K562 (cell line): ENCODE measurements around the gene PTBP3. TPM values are rescaled to one million over a fixed set of nuclear protein-coding genes. Genes with fewer than 3 reads are reported as not detected.
A peak's percentile ranks its signal among the peaks of the same experiment; 100 is the strongest.

ENCODE experiments used
- CLOCK ChIP-seq: fragments of 250-450 bp; sonication (Bioruptor Pico); IDR thresholded peaks from 2 replicates; pipeline ENCODE4 v1.4.0; 2020; ENCODE audit warnings: mild to moderate bottlenecking, moderate library complexity, borderline replicate concordance
- DDX20 ChIP-seq: fragments of 450-650 bp; IDR thresholded peaks from 2 replicates; pipeline ENCODE4 v1.6.1; 2016; ENCODE audit warnings: missing genetic modification characterization, low read depth, mild to moderate bottlenecking, missing compliant biosample characterization, moderate library complexity
- FIP1L1 ChIP-seq: fragments of 200-400 bp; formaldehyde crosslinking; IDR thresholded peaks from 2 replicates; pipeline ENCODE4 v1.6.1; 2018; ENCODE audit warnings: mild to moderate bottlenecking, low read depth, low read length; ENCODE audit not compliant: poor library complexity, severe bottlenecking
- HMGN3 ChIP-seq: IDR thresholded peaks from 2 replicates; pipeline ENCODE4 v1.6.1; 2011; ENCODE audit warnings: borderline replicate concordance, low read depth, mild to moderate bottlenecking, mixed read lengths, low read length; ENCODE audit not compliant: insufficient read length; ENCODE audit errors: extremely low read depth
- KAT2B ChIP-seq: IDR thresholded peaks from one replicate; pipeline ENCODE4 v1.6.1; 2012; ENCODE audit warnings: low read depth, mild to moderate bottlenecking, control low read depth, inconsistent platforms, low read length, moderate library complexity
- MEF2D ChIP-seq: conservative IDR thresholded peaks from 2 replicates; pipeline ENCODE4 v1.6.1; 2016; ENCODE audit warnings: low read depth, missing genetic modification characterization, missing compliant biosample characterization
- NKRF ChIP-seq: fragments of 450-650 bp; IDR thresholded peaks from 2 replicates; pipeline ENCODE4 v1.6.1; 2016; ENCODE audit warnings: borderline replicate concordance
- NONO ChIP-seq, 2 experiments: fragments of 200-400 bp in 1 of 2; fragments of 450-650 bp in 1 of 2; formaldehyde crosslinking in 1 of 2; IDR thresholded peaks; 2 replicates each; pipeline ENCODE4 v1.6.1; 2017; ENCODE audit warnings: low read depth in 2 of 2, mild to moderate bottlenecking in 2 of 2, moderate library complexity in 2 of 2, low read length in 1 of 2
- NR2C1 ChIP-seq, 2 experiments: fragments of 450-650 bp; IDR thresholded peaks; 2 replicates each; pipeline ENCODE4 v1.6.1; 2017; ENCODE audit warnings: mild to moderate bottlenecking in 2 of 2, antibody characterized with exemption in 1 of 2, inconsistent platforms in 1 of 2, missing compliant biosample characterization in 1 of 2, missing genetic modification characterization in 1 of 2
- NR3C1 ChIP-seq: sonication (generic); formaldehyde crosslinking; IDR thresholded peaks from 2 replicates; pipeline ENCODE4 v1.8.1; 2022; ENCODE audit warnings: missing genetic modification reagents
- PHF21A ChIP-seq: fragments of 450-650 bp; IDR thresholded peaks from 2 replicates; pipeline ENCODE4 v1.6.1; 2017; ENCODE audit warnings: low read depth, borderline replicate concordance
- PRPF4 ChIP-seq: fragments of 200-400 bp; formaldehyde crosslinking; IDR thresholded peaks from one replicate; pipeline ENCODE4 v1.6.1; 2017; ENCODE audit warnings: low read length, low read depth, mild to moderate bottlenecking; ENCODE audit not compliant: insufficient read depth, poor library complexity, severe bottlenecking
- SMARCE1 ChIP-seq: fragments of 450-650 bp; IDR thresholded peaks from 2 replicates; pipeline ENCODE4 v1.7.1; 2016; ENCODE audit warnings: mild to moderate bottlenecking
- SP1 ChIP-seq: sonication (generic); formaldehyde crosslinking; IDR thresholded peaks from 2 replicates; pipeline ENCODE4 v1.8.1; 2022; ENCODE audit warnings: mild to moderate bottlenecking, missing genetic modification reagents
- TRIM28 ChIP-seq: fragments of 450-650 bp; IDR thresholded peaks from 2 replicates; pipeline ENCODE4 v1.6.1; 2017
- ZFPM2 ChIP-seq: fragments of 250-450 bp; sonication (Bioruptor Pico); IDR thresholded peaks from 2 replicates; pipeline ENCODE4 v1.5.1; 2022; ENCODE audit warnings: mild to moderate bottlenecking
- ZNF395 ChIP-seq: fragments of 200-800 bp; sonication (Bioruptor generic); IDR thresholded peaks from 2 replicates; pipeline ENCODE4 v1.6.1; 2017; ENCODE audit warnings: missing genetic modification characterization, missing compliant biosample characterization
- ZNF398 ChIP-seq: fragments of 250-450 bp; sonication (Bioruptor Pico); IDR thresholded peaks from 2 replicates; pipeline ENCODE4 v1.8.0; 2021; ENCODE audit warnings: moderate library complexity, mild to moderate bottlenecking, inconsistent platforms
- ZNF780A ChIP-seq: fragments of 250-450 bp; sonication (Bioruptor Pico); IDR thresholded peaks from 2 replicates; pipeline ENCODE4 v1.5.0; 2021; ENCODE audit warnings: mild to moderate bottlenecking
- polyA plus RNA-seq, 8 experiments: library from polyadenylated mRNA; depleted of rRNA in 4 of 8; stranded (reverse) in 5 of 8; unstranded in 3 of 8; fragments of >200 nt; fragmentation: Nextera tagmentation in 2 of 8; fragmentation: Illumina TruSeq in 1 of 8; extraction: Ambion mirVana in 2 of 8; extraction: Trizol in 1 of 8; gene quantifications; 2 replicates each; pipeline versions ENCODE4 v1.2.1 to v1.2.3, GENCODE V29; 2011 to 2014; ENCODE audit warnings: inconsistent platforms in 1 of 8, missing spikeins in 1 of 8
- total RNA-seq, 7 experiments: library from RNA; depleted of rRNA in 6 of 7; stranded (reverse); fragments of >200 nt in 6 of 7; fragmentation: Illumina TruSeq in 2 of 7; extraction: Trizol in 2 of 7; gene quantifications; 2 replicates each; pipeline versions ENCODE4 v1.2.1 to v1.2.3, GENCODE V29; 2011 to 2021; ENCODE audit warnings: low replicate concordance in 1 of 7

PTBP3 gene
- total and polyA plus RNA-seq, 9 of the 15 experiments (the other 6 are each of a cell fraction or from before 2014, with no cell fraction given), result 22.4 to 132 (median 68.0) TPM

- peak; percentile 80; the same call in 1 of the 2 replicates for TF ChIP-seq ZNF395 (CRISPR knock-in tag)
- no peak for TF ChIP-seq MEF2D (tag)
- TF ChIP-seq ZFPM2 (CRISPR knock-in tag), result no peak
- no peak for TF ChIP-seq ZNF398
- no peak for TF ChIP-seq FIP1L1
- TF ChIP-seq KAT2B, result no peak
- TF ChIP-seq NR3C1 (CRISPR knock-in tag), result no peak
- no peak for TF ChIP-seq ZNF780A (CRISPR knock-in tag)
- TF ChIP-seq NKRF, result 0 out of 2 replicates have a peak, but pooled peaks have one; percentile 24
- no peak for TF ChIP-seq HMGN3
- no peak for TF ChIP-seq DDX20 (tag)
- no peak for TF ChIP-seq TRIM28
- no peak for TF ChIP-seq SP1
- peak; percentile 25 for TF ChIP-seq PRPF4
- no peak for TF ChIP-seq NR2C1 (IDR thresholded peaks at IDR 0.05)
- no peak; the same call in none of the 2 replicates for TF ChIP-seq NR2C1 (tag; IDR thresholded peaks at IDR 0.05)
- TF ChIP-seq CLOCK (CRISPR knock-in tag), result no peak
- peak; percentile 58; the same call in 1 of the 2 replicates for TF ChIP-seq SMARCE1
- TF ChIP-seq PHF21A, result no peak
- TF ChIP-seq NONO (IDR thresholded peaks at IDR 0.05; ENCODE audit: low read depth in 2 of 2, low read length in 1 of 2), result no peak
These were observed 159.0 kb downstream of the PTBP3 start (continued) for GRCh38 chr9:112174222-112174964.
